Cardiac muscle cell (in vitro differentiated cells and primary cell): Measurements from ENCODE around the gene C6orf89. TPM values are rescaled to one million over a fixed set of nuclear protein-coding genes. Genes with fewer than 3 reads are reported as not detected.

Experiments
- DNase-seq, 2 donors: peaks; one replicate each; pipeline versions ENCODE4 v3.0.0 to v3.0.0-alpha.2; 2010 to 2017; ENCODE audit warnings: low read depth in 1 of 2, low spot score in 1 of 2
- H3K27ac ChIP-seq: fragments of 200-600 bp; sonication (generic); 2 replicates; pipeline ENCODE4 v1.5.1; 2016
- H3K27me3 ChIP-seq: fragments of 200-600 bp; sonication (generic); 2 replicates; pipeline ENCODE4 v1.6.0; 2016; ENCODE audit warnings: control low read depth
- H3K36me3 ChIP-seq: fragments of 200-600 bp; sonication (generic); 2 replicates; pipeline ENCODE4 v1.5.1; 2016; ENCODE audit warnings: control low read depth
- H3K4me1 ChIP-seq: fragments of 200-600 bp; sonication (generic); 2 replicates; pipeline ENCODE4 v1.8.1; 2017; ENCODE audit warnings: low read depth, mild to moderate bottlenecking, mixed run types
- H3K4me3 ChIP-seq: fragments of 200-600 bp; sonication (generic); 2 replicates; pipeline ENCODE4 v1.5.1; 2016; ENCODE audit warnings: mild to moderate bottlenecking
- H3K9me3 ChIP-seq: fragments of 200-600 bp; sonication (generic); 2 replicates; pipeline ENCODE4 v1.5.1; 2017; ENCODE audit warnings: low read depth, mild to moderate bottlenecking, control low read depth
- polyA plus RNA-seq: library from polyadenylated mRNA; unstranded; fragments of >200 nt; fragmentation: Nextera tagmentation; extraction: Ambion mirVana; gene quantifications from 2 replicates; pipeline ENCODE4 v1.2.1, GENCODE V29; 2016
- total RNA-seq: library from RNA; depleted of rRNA; stranded (reverse); fragments of >200 nt; gene quantifications from 2 replicates; pipeline ENCODE4 v1.2.3, GENCODE V29; 2016
- TF ChIP-seq, protein P1 (sequence below): IDR thresholded peaks from 2 replicates; pipeline ENCODE4 v1.5.1; 2012; ENCODE audit warnings: low read depth, mild to moderate bottlenecking, low read length

The C6orf89 gene, protein sequence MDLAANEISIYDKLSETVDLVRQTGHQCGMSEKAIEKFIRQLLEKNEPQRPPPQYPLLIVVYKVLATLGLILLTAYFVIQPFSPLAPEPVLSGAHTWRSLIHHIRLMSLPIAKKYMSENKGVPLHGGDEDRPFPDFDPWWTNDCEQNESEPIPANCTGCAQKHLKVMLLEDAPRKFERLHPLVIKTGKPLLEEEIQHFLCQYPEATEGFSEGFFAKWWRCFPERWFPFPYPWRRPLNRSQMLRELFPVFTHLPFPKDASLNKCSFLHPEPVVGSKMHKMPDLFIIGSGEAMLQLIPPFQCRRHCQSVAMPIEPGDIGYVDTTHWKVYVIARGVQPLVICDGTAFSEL
- total RNA-seq (26.7 and 27.6 TPM in 2 replicates), polyA plus RNA-seq (28.2 and 28.6 TPM in 2 replicates)

DNA sequence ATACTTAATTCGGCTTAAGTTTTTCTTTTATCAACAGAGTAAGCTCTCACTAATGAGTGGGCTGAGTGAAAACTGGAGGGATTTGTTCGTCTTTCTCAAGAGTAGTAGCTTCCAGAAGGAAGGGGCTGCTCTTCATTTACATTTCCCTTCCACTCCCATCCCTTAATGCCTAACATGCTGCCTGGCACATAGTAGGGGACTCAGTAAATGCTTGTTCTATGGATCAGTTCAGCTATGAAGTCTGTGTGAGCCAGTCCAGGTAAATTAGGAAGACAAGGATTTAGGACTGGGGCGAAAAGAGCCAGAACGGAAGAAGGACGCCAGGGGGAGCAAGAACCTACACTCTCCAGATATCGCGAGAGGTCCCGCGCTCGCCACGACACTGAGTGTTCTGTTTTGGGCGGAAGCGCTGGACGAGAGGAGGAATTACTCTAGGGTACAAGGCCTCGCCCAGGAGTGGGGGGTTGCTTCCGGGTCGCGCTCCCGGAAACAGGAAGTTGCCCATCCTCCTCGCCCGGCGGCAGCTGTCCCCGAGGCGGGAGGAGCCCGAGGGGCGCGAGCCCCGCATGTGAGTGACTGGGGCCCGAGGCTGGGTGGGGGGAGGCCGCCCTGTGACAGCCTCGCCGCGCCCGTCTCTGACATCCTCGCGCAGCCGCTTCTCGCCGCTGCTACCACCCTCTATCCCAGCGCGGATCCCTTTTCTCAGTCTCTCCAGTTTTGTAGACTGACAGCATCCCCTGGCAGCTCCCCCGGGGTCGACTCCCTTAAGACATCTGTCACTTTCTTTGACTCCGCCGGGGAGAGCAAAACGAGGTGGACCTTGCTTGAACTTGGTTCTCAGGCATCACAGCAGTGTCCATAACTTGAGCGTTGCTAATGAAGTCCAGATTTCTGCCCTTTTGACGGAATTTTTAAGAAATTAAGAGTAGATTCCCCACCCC lies at the start of gene C6orf89:
TSS of gene C6orf89 (plus strand) at position 492 of the 941 bp plus-strand sequence. CDS start 13,493 bp downstream, outside the sequence.
- TF ChIP-seq, protein P1, sequence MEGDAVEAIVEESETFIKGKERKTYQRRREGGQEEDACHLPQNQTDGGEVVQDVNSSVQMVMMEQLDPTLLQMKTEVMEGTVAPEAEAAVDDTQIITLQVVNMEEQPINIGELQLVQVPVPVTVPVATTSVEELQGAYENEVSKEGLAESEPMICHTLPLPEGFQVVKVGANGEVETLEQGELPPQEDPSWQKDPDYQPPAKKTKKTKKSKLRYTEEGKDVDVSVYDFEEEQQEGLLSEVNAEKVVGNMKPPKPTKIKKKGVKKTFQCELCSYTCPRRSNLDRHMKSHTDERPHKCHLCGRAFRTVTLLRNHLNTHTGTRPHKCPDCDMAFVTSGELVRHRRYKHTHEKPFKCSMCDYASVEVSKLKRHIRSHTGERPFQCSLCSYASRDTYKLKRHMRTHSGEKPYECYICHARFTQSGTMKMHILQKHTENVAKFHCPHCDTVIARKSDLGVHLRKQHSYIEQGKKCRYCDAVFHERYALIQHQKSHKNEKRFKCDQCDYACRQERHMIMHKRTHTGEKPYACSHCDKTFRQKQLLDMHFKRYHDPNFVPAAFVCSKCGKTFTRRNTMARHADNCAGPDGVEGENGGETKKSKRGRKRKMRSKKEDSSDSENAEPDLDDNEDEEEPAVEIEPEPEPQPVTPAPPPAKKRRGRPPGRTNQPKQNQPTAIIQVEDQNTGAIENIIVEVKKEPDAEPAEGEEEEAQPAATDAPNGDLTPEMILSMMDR = peak; percentile 89
- Histone ChIP-seq H3K4me3 (peak within 1 kb of the TSS; percentile 68), H3K36me3 (no peaks in the 10 kb centered on the region), H3K4me1 (peaks cover 18% of the 10 kb centered on the region), H3K9me3 (no peaks in the 10 kb centered on the region), H3K27me3 (no peaks in the 10 kb centered on the region), H3K27ac (peak within 1 kb of the TSS; percentile 83)
- DNase-seq = peak; percentile 98 to 99

DNA sequence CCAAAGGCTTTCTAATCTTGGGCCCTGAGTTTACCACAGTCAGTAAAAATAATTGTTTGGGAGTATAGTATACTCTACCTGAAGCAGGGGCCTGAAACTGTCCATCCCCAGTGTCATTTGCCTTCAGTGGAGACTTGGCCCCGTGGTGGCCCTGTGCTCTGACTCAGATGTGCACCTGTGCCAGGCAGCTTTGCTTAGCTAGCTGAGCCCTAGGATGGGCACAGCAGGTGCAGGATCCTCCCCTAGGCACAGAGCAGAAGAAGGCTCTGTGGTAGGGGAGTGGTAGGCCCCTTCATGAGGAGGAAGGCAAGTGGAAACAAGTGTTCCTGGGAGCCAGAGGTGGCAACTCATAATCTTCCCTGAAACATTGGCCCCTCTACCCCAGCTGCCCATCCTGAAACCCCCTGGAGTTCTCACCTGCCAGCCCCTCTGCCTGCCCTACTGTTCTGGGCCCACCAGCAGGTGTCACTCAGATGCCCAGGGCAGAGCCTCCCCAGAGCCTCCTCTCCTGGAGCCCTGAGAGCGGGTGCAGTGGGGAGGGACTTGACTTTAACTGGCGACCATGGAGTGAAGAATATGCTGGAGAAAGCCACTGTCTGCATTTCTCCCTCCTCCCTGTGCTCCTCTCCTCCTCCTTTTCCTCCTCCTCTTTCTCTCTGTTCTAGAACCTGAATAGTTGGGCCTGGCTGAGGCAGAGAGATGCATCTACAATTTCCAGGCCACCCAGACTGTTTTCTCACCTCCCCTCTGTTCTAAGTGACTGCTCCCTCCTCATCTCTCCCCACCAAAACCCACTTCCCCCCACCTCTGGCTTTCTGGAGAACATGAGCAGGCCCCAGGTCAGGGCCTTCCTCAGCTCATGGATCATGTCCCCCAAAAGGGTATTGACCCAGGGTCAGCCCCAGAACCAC lies 49.4 kb upstream of the C6orf89 start:
- Histone ChIP-seq H3K9me3 (no peaks in the 10 kb centered on the region), H3K27ac (no peak overlapping the region), H3K27me3 (peaks cover 19% of the 10 kb centered on the region), H3K4me1 (peaks cover 25% of the 10 kb centered on the region), H3K4me3 (no peak overlapping the region), H3K36me3 (no peaks in the 10 kb centered on the region)
- DNase-seq = no peak
- TF ChIP-seq, protein P1 = no peak

DNA sequence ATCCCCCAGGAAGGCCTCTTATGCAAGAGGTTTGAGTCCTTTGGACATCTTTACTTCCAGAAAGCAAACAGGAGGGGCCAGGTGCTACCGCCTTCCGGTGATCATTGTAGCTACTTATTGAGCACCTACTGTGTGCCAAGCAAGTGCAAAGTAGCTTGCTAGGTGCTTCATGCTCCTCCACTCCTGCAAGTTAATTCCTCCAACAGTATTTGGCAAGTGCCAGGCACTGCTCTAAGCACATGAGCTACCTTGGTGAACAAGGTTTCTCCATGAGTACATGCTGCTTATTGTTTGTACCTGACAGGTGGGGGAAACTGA lies 48.8 kb upstream of the C6orf89 start:
- Histone ChIP-seq H3K4me1 (peaks cover 29% of the 10 kb centered on the region), H3K9me3 (no peaks in the 10 kb centered on the region), H3K36me3 (no peaks in the 10 kb centered on the region), H3K4me3 (no peak overlapping the region), H3K27ac (no peak overlapping the region), H3K27me3 (peaks cover 19% of the 10 kb centered on the region)
- DNase-seq = no peak
- TF ChIP-seq, protein P1 = no peak

DNA sequence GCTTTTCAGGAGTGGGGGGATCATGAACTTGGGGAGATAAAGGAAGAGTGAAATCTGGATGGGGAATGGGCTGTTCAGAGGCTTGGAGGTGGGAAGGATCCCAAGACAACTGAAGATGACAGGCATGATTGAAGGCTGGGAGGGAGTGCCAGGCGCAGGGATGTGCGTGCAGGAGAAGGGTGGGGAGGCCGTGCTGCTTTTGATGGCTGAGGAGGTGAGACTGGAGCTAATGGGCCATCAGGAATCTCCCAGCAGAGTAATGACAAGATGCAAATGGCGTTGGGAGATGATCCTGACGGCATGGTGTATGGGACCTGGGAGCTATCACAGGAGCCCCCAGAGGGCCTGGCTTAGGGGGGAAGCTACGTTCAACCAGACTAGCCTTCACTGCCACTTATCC lies 48.1 kb upstream of the C6orf89 start:
- peaks cover 29% of the 10 kb centered on the region for H3K4me1 ChIP-seq
- TF ChIP-seq, protein P1 = no peak
- H3K4me3 ChIP-seq = no peak overlapping the region
- no peak overlapping the region for H3K27ac ChIP-seq
- peaks cover 19% of the 10 kb centered on the region for H3K27me3 ChIP-seq
- no peak for DNase-seq
- no peaks in the 10 kb centered on the region for H3K9me3 ChIP-seq
- H3K36me3 ChIP-seq = no peaks in the 10 kb centered on the region
